ENCODE measurements around the gene HMGA1. TPM values are rescaled to one million over a fixed set of nuclear protein-coding genes. Genes with fewer than 3 reads are reported as not detected.

Gene HMGA1
- total and polyA plus RNA-seq, 2 of the 13 experiments (the other 11 are each of a cell fraction or from before 2014, with no cell fraction given): 117 to 145 TPM

DNA sequence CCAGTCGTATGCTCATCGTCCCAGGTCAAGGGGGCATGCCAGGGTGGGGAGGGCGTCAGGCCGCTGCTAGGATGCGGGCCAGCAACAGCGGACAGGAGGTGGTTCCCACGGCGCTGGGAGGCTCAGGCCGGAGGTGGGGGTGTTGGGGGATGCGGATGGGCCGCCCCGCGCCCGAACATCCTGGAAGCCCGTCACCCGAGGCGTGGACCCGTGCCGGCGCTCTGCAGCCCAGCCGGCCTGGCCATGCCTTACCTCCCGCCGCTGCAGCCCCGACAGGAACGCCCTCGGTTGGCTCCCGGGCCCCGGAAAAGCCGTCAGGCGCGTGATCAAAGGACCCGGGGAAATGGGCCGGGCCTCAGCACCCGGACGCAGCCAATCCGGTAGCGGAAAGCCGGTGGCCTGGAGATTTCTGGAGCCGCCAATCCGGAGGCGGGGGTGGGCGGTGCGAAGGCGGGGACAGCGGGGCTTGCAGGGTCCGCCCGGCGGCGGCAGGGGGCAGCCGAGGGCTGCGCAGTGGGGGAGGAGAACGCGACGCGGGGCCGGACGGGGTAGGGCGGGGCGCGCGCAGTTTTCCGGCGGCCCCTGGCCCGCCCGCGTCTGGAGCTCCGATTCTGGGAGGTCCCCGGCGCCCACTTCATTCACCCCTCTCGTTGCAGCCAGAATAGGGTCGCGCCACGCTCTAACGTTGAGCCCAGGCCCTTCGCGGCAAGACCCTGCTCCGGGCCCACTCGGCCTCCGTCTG, 12.2 kb downstream of the HMGA1 start, which contains the start of gene SMIM29 (continued):
- TF ChIP-seq ZNF563 (CRISPR knock-in tag; IDR thresholded peaks at IDR 0.05) (no peak), NR2C2 (CRISPR knock-in tag; IDR thresholded peaks at IDR 0.05; ENCODE audit: borderline replicate concordance) (peak; percentile 52; the same call in 1 of the 2 replicates), PHF8 (CRISPR knock-in tag; IDR thresholded peaks at IDR 0.05) (peak; percentile 88), FOXA3 (CRISPR knock-in tag; IDR thresholded peaks at IDR 0.05) (peak; percentile 23; the same call in 1 of the 2 replicates), KLF12 (CRISPR knock-in tag; IDR thresholded peaks at IDR 0.05; ENCODE audit: borderline replicate concordance) (peak; percentile 81), HMG20A (CRISPR knock-in tag; IDR thresholded peaks at IDR 0.05; ENCODE audit: borderline replicate concordance) (0 out of 2 replicates have a peak, but pooled peaks have one; percentile 24), ZNF160 (CRISPR knock-in tag; IDR thresholded peaks at IDR 0.05) (peak; percentile 37; the same call in 1 of the 2 replicates), THAP11 (CRISPR knock-in tag; IDR thresholded peaks at IDR 0.05) (peak; percentile 62; the same call in 1 of the 2 replicates), SMYD3 (CRISPR knock-in tag; IDR thresholded peaks at IDR 0.05) (no peak), MXD4 (CRISPR knock-in tag; IDR thresholded peaks at IDR 0.05) (peak; percentile 93), SIN3A (IDR thresholded peaks at IDR 0.05; ENCODE audit: borderline replicate concordance, low read depth, low read length) (peak; percentile 90; the same call in 1 of the 2 replicates)
- TF ChIP-seq, protein P1, sequence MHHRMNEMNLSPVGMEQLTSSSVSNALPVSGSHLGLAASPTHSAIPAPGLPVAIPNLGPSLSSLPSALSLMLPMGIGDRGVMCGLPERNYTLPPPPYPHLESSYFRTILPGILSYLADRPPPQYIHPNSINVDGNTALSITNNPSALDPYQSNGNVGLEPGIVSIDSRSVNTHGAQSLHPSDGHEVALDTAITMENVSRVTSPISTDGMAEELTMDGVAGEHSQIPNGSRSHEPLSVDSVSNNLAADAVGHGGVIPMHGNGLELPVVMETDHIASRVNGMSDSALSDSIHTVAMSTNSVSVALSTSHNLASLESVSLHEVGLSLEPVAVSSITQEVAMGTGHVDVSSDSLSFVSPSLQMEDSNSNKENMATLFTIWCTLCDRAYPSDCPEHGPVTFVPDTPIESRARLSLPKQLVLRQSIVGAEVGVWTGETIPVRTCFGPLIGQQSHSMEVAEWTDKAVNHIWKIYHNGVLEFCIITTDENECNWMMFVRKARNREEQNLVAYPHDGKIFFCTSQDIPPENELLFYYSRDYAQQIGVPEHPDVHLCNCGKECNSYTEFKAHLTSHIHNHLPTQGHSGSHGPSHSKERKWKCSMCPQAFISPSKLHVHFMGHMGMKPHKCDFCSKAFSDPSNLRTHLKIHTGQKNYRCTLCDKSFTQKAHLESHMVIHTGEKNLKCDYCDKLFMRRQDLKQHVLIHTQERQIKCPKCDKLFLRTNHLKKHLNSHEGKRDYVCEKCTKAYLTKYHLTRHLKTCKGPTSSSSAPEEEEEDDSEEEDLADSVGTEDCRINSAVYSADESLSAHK (CRISPR knock-in tag; IDR thresholded peaks at IDR 0.05; ENCODE audit: borderline replicate concordance): 0 out of 2 replicates have a peak, but pooled peaks have one; percentile 1
- TF ChIP-seq, protein P2, sequence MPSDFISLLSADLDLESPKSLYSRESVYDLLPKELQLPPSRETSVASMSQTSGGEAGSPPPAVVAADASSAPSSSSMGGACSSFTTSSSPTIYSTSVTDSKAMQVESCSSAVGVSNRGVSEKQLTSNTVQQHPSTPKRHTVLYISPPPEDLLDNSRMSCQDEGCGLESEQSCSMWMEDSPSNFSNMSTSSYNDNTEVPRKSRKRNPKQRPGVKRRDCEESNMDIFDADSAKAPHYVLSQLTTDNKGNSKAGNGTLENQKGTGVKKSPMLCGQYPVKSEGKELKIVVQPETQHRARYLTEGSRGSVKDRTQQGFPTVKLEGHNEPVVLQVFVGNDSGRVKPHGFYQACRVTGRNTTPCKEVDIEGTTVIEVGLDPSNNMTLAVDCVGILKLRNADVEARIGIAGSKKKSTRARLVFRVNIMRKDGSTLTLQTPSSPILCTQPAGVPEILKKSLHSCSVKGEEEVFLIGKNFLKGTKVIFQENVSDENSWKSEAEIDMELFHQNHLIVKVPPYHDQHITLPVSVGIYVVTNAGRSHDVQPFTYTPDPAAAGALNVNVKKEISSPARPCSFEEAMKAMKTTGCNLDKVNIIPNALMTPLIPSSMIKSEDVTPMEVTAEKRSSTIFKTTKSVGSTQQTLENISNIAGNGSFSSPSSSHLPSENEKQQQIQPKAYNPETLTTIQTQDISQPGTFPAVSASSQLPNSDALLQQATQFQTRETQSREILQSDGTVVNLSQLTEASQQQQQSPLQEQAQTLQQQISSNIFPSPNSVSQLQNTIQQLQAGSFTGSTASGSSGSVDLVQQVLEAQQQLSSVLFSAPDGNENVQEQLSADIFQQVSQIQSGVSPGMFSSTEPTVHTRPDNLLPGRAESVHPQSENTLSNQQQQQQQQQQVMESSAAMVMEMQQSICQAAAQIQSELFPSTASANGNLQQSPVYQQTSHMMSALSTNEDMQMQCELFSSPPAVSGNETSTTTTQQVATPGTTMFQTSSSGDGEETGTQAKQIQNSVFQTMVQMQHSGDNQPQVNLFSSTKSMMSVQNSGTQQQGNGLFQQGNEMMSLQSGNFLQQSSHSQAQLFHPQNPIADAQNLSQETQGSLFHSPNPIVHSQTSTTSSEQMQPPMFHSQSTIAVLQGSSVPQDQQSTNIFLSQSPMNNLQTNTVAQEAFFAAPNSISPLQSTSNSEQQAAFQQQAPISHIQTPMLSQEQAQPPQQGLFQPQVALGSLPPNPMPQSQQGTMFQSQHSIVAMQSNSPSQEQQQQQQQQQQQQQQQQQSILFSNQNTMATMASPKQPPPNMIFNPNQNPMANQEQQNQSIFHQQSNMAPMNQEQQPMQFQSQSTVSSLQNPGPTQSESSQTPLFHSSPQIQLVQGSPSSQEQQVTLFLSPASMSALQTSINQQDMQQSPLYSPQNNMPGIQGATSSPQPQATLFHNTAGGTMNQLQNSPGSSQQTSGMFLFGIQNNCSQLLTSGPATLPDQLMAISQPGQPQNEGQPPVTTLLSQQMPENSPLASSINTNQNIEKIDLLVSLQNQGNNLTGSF (CRISPR knock-in tag; IDR thresholded peaks at IDR 0.05): no peak
- TF ChIP-seq, protein P3, sequence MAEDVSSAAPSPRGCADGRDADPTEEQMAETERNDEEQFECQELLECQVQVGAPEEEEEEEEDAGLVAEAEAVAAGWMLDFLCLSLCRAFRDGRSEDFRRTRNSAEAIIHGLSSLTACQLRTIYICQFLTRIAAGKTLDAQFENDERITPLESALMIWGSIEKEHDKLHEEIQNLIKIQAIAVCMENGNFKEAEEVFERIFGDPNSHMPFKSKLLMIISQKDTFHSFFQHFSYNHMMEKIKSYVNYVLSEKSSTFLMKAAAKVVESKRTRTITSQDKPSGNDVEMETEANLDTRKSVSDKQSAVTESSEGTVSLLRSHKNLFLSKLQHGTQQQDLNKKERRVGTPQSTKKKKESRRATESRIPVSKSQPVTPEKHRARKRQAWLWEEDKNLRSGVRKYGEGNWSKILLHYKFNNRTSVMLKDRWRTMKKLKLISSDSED (CRISPR knock-in tag; IDR thresholded peaks at IDR 0.05): no peak
- TF ChIP-seq, protein P4, sequence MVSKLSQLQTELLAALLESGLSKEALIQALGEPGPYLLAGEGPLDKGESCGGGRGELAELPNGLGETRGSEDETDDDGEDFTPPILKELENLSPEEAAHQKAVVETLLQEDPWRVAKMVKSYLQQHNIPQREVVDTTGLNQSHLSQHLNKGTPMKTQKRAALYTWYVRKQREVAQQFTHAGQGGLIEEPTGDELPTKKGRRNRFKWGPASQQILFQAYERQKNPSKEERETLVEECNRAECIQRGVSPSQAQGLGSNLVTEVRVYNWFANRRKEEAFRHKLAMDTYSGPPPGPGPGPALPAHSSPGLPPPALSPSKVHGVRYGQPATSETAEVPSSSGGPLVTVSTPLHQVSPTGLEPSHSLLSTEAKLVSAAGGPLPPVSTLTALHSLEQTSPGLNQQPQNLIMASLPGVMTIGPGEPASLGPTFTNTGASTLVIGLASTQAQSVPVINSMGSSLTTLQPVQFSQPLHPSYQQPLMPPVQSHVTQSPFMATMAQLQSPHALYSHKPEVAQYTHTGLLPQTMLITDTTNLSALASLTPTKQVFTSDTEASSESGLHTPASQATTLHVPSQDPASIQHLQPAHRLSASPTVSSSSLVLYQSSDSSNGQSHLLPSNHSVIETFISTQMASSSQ (IDR thresholded peaks at IDR 0.05; ENCODE audit: low read depth): no peak
- TF ChIP-seq, protein P4 (CRISPR knock-in tag; IDR thresholded peaks at IDR 0.05; ENCODE audit: borderline replicate concordance): no peak; the same call in none of the 2 replicates

All from HepG2 (cell line).